Activated T-cell treated with anti-CD3 and anti-CD28 coated beads for 24 hours (primary cell): Measurements from ENCODE around the gene PSMD11.
"Not testable (repeated sequence)": the region's sequence is repeated elsewhere in the genome, so short reads cannot be mapped to it uniquely, and the experiment has no call there.

Source experiments
- DNase-seq: peaks from one replicate; pipeline ENCODE4 v3.0.0-alpha.2; 2020; ENCODE audit warnings: low read depth

PSMD11 gene

GRCh38 chr17:32444301-32445073 lies at the start of gene PSMD11:
Gene PSMD11, plus strand, starts transcription at chr17:32444510. Its CDS starts 14 bp downstream, at chr17:32444524.
- DNase-seq = peak; percentile 98

- no peak for DNase-seq
These were observed 48.0 kb upstream of the PSMD11 start for GRCh38 chr17:32396343-32396742.

- DNase-seq = no peak
These were observed 45.4 kb upstream of the PSMD11 start for GRCh38 chr17:32398946-32399345.

- DNase-seq = not testable (repeated sequence)
These were observed 34.2 kb upstream of the PSMD11 start for GRCh38 chr17:32410085-32410484.

DNA sequence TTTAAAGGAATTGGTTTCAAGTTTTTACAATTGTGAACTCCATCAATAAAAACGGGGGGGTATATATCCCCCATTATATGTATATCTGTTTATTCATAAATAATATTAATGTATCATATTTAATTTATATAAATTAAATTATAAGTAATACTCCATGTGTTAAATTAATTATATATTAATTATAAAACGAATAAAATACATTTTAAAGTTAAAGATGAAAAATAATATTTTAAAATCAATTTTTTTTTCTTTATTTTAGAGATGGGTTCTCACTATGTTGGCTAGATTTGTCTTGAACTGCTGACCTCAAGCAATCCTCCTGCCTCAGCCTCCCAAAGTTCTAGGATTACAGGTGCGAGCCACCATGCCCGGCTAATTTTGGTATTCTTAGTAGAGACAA lies 17.4 kb upstream of the PSMD11 start:
- no peak for DNase-seq

DNA sequence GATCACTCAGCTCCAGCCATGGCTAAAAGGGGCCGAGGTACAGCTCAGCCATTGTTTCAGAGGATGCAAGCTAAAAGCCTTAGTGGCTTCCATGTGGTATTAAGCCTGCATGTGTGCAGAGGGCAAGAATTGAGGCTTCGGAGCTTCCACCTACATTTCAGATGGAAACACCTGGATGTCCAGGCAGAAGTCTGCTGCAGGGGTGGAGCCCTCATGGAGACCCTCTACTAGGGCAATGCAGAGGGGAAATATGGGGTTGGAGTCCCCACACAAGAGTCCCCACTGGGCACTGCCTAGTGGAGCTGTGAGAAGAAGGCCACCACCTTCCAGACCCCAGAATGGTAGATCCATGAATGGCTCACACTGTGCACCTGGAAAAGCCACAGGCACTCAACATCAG lies 14.7 kb upstream of the PSMD11 start:
- no peak for DNase-seq

GRCh38 chr17:32440722-32441121 lies 3.6 kb upstream of the PSMD11 start:
- no peak for DNase-seq

DNA sequence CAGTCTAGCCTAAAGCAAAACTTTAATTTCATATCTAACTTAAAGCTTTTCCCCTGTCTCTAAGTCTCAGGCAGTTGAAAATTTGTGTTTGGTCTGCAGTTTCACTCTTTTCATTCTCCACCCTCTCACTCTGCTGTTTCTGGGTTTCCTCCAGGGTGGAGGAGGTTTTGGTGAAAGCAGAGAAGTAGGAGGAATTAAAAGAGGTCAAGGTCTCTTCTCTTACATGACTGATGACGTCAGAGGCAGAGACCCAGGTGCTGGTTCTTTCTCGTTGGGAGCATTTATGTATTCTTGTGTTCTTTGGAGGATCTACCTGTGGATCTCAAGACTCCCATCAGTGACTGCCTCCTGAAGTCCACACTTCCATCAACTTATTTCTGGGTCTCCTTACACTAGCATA lies 2.4 kb upstream of the PSMD11 start:
- DNase-seq = no peak

DNA sequence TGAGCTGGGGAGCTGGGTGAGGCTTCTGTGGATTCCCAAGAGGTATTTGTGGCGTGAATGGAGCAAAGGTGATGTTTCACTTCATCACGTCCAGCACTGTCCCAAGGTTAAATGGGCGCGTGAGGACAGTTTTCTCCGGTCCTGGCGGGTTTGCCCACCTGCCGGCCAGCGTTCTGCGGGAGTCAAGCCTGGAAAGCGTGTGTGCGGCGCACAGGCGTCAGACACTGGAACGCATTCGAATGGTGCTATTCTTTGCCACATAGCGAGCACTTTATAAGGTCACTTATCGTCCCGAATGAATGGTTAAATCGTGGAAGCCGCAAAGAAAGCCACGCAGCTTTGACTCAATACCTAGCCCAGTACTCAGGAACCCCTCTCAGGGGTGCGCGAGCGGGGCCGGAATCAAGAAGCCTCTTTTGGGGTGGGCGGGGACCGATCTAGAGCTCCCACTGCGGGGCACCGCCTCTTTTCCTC lies 446 bp upstream of the PSMD11 start:
- no peak for DNase-seq

DNA sequence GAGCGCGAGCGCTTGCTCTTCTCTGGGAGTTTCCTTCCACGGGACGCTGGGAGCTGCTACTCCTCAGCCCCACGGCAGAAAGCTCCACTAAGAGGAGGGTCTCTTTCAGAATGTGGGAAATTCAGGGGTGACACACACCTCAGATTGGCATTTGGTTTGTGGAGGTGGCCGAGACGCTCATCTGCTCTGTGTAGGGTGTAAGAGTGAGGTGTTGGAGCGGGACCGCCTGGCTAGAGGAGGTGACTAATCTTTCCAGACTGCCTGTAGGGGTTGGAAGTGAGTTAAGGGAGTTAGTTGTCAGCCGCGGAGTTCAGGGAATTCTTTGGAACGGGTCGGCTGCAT lies 735 bp downstream of the PSMD11 start:
- peak; percentile 26 for DNase-seq

DNA sequence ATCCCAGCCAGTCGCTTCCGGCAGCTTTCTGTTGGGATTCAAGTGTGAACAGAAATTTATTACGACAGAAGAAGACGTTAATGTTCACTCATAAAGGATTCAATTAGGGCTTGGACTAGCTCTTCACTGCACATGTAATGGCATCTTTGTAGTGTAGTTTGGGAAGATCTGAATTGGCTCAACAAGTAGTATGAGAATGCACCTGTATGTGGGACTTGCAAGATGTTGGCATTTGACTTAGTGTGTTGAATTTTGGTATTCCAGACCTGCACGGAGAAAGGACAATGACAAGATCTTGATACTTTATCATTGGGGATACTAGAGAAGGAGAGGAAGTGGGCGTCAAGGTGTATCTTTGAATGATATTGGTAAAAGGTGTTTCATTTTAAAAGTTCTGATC lies 1.2 kb downstream of the PSMD11 start:
- no peak for DNase-seq

- DNase-seq = no peak
These were observed 1.7 kb downstream of the PSMD11 start for GRCh38 chr17:32445971-32446370.

DNA sequence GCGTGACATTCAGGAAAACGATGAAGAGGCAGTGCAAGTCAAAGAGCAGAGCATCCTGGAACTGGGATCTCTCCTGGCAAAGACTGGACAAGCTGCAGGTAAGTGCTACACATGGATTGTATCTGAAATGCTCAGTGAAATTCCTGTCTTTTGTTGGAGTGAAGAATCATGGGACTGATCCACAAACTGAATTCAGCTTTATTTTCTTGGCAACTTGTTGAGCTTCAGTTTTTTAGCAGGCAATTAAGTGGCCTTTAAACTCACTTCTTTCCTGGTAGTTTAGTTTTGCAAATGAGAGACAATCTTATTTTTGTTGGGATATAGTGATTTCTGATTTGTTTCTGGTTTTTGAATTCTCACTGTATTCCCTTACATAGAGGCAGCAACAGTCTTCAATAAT lies 2.6 kb downstream of the PSMD11 start:
- DNase-seq = no peak

DNA sequence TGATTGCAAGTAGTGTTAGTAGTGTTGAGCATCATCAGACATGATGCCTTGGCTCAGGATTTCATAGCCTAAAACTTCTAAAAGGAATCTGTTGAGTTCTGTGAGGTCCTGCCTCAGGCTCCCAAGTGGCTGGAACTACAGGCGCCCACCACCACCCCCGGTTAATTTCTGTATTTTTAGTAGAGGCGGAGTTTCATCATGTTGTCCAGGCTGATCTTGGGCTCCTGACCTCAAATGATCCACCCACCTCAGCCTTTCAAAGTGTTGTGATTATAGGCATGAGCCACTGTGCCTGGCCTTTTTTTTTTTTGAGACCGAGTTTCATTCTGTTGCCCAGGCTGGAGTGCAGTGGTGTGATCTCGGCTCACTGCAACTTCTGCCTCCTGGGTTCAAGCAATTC lies 5.7 kb downstream of the PSMD11 start:
- no peak for DNase-seq

GRCh38 chr17:32450379-32450778 lies 6.1 kb downstream of the PSMD11 start:
- DNase-seq = not testable (repeated sequence)

GRCh38 chr17:32451879-32452278 lies 7.6 kb downstream of the PSMD11 start:
- DNase-seq = no peak

- no peak for DNase-seq
These were observed 8.0 kb downstream of the PSMD11 start for GRCh38 chr17:32452281-32452680.

DNA sequence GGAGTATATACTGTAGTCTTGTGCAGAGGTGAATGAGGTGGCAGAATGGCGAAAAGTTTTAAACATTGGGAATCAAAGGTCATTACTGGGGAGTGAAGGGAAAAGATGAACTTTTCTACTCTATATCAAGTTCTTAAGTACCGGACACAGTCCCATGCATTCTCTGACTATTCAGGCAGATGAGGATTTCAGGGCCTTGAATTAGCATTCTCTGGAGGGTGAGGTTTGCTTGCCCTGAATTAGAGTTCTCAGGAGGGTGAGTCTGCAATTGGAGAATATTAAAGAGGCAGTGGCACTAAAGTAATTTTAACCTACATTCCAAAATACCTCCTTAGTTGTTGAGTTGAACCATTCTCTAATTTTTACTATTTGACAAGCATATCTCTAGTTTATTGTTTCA lies 9.1 kb downstream of the PSMD11 start:
- DNase-seq = no peak

DNA sequence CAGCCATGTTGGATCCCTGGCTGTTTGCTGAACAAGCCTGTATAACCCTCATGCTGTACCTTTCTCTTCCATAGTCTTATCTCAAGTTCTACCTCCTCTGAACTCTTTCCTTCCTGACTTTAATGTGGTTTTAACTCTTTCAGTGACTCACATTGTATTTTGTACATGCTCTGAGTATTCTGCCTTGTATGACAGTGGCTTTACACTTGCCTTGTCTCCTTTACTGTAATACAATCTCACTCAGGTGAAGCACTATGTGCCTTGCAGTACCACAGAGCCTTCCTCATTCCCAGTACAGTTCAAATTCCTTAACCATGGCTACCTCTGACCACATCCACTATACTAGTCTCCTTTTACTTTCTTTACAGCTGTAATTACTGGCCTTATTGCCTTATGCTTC lies 14.1 kb downstream of the PSMD11 start:
- DNase-seq = no peak

- DNase-seq = no peak
These were observed 15.7 kb downstream of the PSMD11 start for GRCh38 chr17:32460054-32460453.

DNA sequence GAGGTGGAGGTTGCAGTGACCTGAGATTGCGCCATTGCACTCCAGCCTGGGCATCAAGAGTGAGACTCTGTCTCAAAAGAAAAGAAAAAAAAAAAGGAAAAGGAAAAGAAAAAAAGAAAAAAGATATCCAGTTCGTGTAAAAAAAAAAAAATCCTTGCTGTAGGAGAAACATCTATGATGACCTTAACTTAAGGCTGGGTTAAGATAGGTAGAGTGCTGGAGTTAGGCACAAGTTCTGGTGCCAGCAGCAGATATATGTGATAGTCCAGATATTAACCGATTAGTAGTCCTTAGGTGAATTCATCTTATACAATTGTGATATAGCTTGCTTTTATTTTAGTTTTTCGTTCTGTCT lies 17.2 kb downstream of the PSMD11 start:
- no peak for DNase-seq

GRCh38 chr17:32461853-32462617 lies 17.7 kb downstream of the PSMD11 start:
- DNase-seq = peak; percentile 54

DNA sequence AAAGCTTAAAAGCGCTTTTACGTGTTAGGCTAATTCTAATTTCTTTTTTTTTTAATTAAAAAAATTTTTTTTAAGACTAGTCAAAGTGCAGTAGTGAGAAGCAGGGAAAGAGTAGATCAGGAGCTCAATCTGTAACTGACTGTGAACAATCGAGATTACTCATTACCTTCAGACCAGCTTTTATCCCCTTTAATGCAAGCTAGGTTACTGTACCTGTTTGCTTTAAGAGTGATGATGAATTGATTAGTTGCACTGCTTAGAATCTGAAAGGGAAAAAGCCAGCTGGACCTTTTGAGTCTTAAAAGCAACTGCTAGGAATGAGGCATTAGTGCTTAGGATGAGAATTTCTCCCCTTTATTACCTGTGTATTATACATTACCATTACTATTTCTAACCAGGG lies 19.0 kb downstream of the PSMD11 start:
- no peak for DNase-seq

- no peak for DNase-seq
These were observed 20.1 kb downstream of the PSMD11 start for GRCh38 chr17:32464374-32464773.
